ENCODE results near the gene UBR4. TPM values are rescaled to one million over a fixed set of nuclear protein-coding genes. Genes with fewer than 3 reads are reported as not detected.

Gene UBR4
- total and polyA plus RNA-seq, 3 experiments from 2014 or later, result 27.4 to 112 (median 110) TPM

DNA sequence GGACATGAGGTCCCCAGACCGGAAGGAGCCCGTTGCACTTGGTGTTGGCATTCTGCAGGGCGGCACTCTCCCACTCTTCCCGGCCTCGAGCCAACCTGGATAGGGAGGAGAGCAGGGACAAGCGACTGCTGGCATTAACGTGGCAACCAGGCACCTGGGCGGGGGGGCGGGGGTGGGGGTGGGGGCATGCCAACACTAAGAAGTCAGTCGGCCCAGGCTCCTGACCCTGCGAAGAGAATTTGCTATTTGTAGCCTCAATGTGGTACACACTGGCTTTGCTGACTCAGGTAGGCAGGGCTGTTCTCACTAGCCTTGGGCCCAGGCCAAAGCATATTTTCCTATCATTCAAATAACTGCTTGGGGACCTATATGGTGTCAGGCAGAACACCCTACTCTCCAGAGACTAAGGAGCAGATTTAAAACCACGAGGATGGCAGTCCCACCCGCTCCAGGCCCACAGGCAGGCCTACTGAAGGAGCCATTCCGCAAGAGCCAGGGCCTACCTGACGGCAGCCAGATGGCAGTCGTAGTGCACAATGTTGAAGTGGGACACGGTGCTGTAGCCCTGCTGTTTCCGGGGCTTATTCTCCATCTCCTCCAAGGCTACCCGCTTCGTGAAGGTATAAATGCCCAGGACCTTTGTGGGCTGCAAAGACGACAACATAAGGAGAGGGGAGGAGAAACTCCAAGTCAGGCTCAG, 123.7 kb downstream of the UBR4 start:
- Histone ChIP-seq H3K27me3 (ENCODE audit: insufficient read depth, low read length, poor library complexity, severe bottlenecking) (no peaks in the 10 kb centered on the region), H3K4me1 (ENCODE audit: insufficient read depth, low read length) (no peaks in the 10 kb centered on the region), H3K36me3 (ENCODE audit: insufficient read depth, low read length) (peaks cover 86% of the 10 kb centered on the region), H3K4me3 (ENCODE audit: low read length) (no peak overlapping the region), H3K27ac (ENCODE audit: low read depth, low read length) (no peak overlapping the region), H3K9me3 (ENCODE audit: low read length) (no peaks in the 10 kb centered on the region)
- no peak for DNase-seq
- POLR2A ChIA-PET, result no interaction called here
- H3K27ac Mint-ChIP-seq, result no peak overlapping the region
- H3K27me3 Mint-ChIP-seq, result no peaks in the 10 kb centered on the region
- CTCF ChIA-PET, result interaction anchor here (2.3 kb wide), 1 partner anchor 12 kb away, joined by 6 read pairs; no protein-coding TSS in a partner anchor
- H3K36me3 Mint-ChIP-seq, result peaks cover 22 to 98% (median 30%) of the 10 kb centered on the region in 3 donors
- H3K9me3 Mint-ChIP-seq, result no peaks in the 10 kb centered on the region
- no peaks in the 10 kb centered on the region for H3K4me1 Mint-ChIP-seq
- no peak overlapping the region for H3K4me3 Mint-ChIP-seq

DNA sequence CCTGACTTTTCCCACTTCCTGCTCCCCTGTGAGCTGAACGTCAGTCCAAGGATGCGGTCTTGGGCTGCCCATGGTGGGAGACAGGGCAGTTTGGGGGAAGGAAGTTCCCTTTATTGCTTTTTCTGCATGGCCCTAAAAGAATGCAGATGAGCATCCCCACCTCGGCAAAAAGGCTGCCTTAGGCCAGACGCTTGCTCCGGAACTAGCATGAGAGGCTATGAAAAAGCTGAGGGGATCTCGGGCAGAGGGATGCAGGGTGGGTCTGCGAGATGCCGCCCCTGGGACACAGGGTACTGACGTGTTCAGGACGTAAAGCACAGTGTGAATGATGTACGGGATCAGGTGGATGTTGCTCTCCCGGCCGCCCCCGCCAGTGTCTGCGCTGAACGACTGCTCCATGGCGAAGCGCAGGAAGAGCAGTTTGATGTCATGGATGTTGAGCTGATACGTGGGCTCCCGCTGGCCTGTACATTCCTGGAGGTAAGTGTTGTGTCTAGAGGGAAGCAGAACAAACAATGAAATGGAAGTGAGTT, 125.8 kb downstream of the UBR4 start:
- Histone ChIP-seq H3K27ac (ENCODE audit: low read depth, low read length) (no peak overlapping the region), H3K4me3 (ENCODE audit: low read length) (no peak overlapping the region), H3K27me3 (ENCODE audit: insufficient read depth, low read length, poor library complexity, severe bottlenecking) (no peaks in the 10 kb centered on the region), H3K4me1 (ENCODE audit: insufficient read depth, low read length) (no peaks in the 10 kb centered on the region), H3K9me3 (ENCODE audit: low read length) (no peaks in the 10 kb centered on the region), H3K36me3 (ENCODE audit: insufficient read depth, low read length) (peaks cover 87% of the 10 kb centered on the region)
- H3K4me1 Mint-ChIP-seq, result no peaks in the 10 kb centered on the region
- peaks cover 12 to 99% (median 26%) of the 10 kb centered on the region in 3 donors for H3K36me3 Mint-ChIP-seq
- ChIA-PET POLR2A (no interaction called here), CTCF (interaction anchor here (1.4 to 2.3 kb wide), 2 partner anchors 10 to 189 kb away, joined by 3 to 6 read pairs; no protein-coding TSS in a partner anchor)
- no peaks in the 10 kb centered on the region for H3K27me3 Mint-ChIP-seq
- H3K4me3 Mint-ChIP-seq, result no peak overlapping the region
- DNase-seq, result no peak
- no peak overlapping the region for H3K27ac Mint-ChIP-seq
- H3K9me3 Mint-ChIP-seq, result no peaks in the 10 kb centered on the region

- no peak for DNase-seq
- H3K4me1 ChIP-seq (ENCODE audit: insufficient read depth, low read length), result no peaks in the 10 kb centered on the region
- H3K36me3 Mint-ChIP-seq, result peaks cover 8 to 99% (median 20%) of the 10 kb centered on the region in 3 donors
- no peaks in the 10 kb centered on the region for H3K9me3 ChIP-seq (ENCODE audit: low read length)
- ChIA-PET POLR2A (no interaction called here), CTCF (no interaction called here)
- H3K27me3 Mint-ChIP-seq, result no peaks in the 10 kb centered on the region
- H3K4me1 Mint-ChIP-seq, result no peaks in the 10 kb centered on the region
- no peak overlapping the region for H3K27ac ChIP-seq (ENCODE audit: low read depth, low read length)
- H3K9me3 Mint-ChIP-seq, result no peaks in the 10 kb centered on the region
- no peak overlapping the region for H3K4me3 Mint-ChIP-seq
- H3K4me3 ChIP-seq (ENCODE audit: low read length), result no peak overlapping the region
- peaks cover 78% of the 10 kb centered on the region for H3K36me3 ChIP-seq (ENCODE audit: insufficient read depth, low read length)
- H3K27me3 ChIP-seq (ENCODE audit: insufficient read depth, low read length, poor library complexity, severe bottlenecking), result no peaks in the 10 kb centered on the region
- peak overlapping the region in 2 of 8 donors; percentile 24 to 37 for H3K27ac Mint-ChIP-seq
These were observed 127.0 kb downstream of the UBR4 start for GRCh38 chr1:19083081-19083480.

GRCh38 chr1:19081218-19081893, 128.7 kb downstream of the UBR4 start:
- DNase-seq, result peak in 1 of 5 donors; percentile 12
- Histone ChIP-seq H3K4me1 (ENCODE audit: insufficient read depth, low read length) (no peaks in the 10 kb centered on the region), H3K9me3 (ENCODE audit: low read length) (no peaks in the 10 kb centered on the region), H3K36me3 (ENCODE audit: insufficient read depth, low read length) (peaks cover 71% of the 10 kb centered on the region), H3K27ac (ENCODE audit: low read depth, low read length) (peak overlapping the region; percentile 34), H3K4me3 (ENCODE audit: low read length) (no peak overlapping the region), H3K27me3 (ENCODE audit: insufficient read depth, low read length, poor library complexity, severe bottlenecking) (no peaks in the 10 kb centered on the region)
- ChIA-PET POLR2A (no interaction called here), CTCF (no interaction called here)
- Mint-ChIP-seq H3K27me3 (no peaks in the 10 kb centered on the region), H3K9me3 (no peaks in the 10 kb centered on the region), H3K27ac (no peak overlapping the region), H3K4me3 (no peak overlapping the region), H3K36me3 (peaks cover 3 to 98% (median 26%) of the 10 kb centered on the region in 3 donors), H3K4me1 (no peaks in the 10 kb centered on the region)

- Mint-ChIP-seq H3K4me3 (no peak overlapping the region), H3K27ac (peak overlapping the region in 2 of 8 donors; percentile 14 to 50), H3K9me3 (no peaks in the 10 kb centered on the region), H3K4me1 (peaks cover 4 to 6% (median 5%) of the 10 kb centered on the region in 3 donors), H3K36me3 (peaks cover 3 to 99% (median 26%) of the 10 kb centered on the region in 3 donors), H3K27me3 (no peaks in the 10 kb centered on the region)
- CTCF ChIA-PET, result no interaction called here
- no peak overlapping the region for H3K4me3 ChIP-seq (ENCODE audit: low read length)
- DNase-seq, result no peak
- H3K9me3 ChIP-seq (ENCODE audit: low read length), result no peaks in the 10 kb centered on the region
- peaks cover 73% of the 10 kb centered on the region for H3K36me3 ChIP-seq (ENCODE audit: insufficient read depth, low read length)
- POLR2A ChIA-PET, result no interaction called here
- H3K27me3 ChIP-seq (ENCODE audit: insufficient read depth, low read length, poor library complexity, severe bottlenecking), result no peaks in the 10 kb centered on the region
- peaks cover 5% of the 10 kb centered on the region for H3K4me1 ChIP-seq (ENCODE audit: insufficient read depth, low read length)
- H3K27ac ChIP-seq (ENCODE audit: low read depth, low read length), result peak overlapping the region; percentile 34
These were observed 129.3 kb downstream of the UBR4 start for GRCh38 chr1:19080721-19081120.

- CTCF ChIA-PET, result no interaction called here
- peak overlapping the region in 1 of 8 donors; percentile 9 for H3K27ac Mint-ChIP-seq
These were observed 130.3 kb downstream of the UBR4 start for GRCh38 chr1:19079541-19080472.

DNA sequence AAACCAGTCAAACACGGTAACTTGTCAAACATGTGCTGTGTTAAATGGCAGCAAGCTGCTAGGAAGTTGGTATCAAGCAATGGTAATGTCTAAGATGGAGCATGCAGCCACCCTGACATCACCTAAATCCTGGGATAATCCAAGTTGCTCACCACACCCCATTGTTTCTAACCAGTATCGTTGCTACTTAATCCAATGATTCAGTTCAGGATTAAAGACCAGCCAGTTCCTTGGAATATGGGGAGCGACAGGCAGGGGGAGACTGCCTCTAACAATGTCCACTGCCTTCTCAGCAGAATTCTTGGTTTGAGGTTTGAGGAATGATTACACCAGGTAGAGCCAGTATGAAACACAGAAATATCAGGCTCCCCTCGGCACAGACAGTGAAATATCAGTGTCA, 131.5 kb downstream of the UBR4 start:
- POLR2A ChIA-PET, result no interaction called here
- H3K9me3 Mint-ChIP-seq, result no peaks in the 10 kb centered on the region
- no peak overlapping the region for H3K4me3 ChIP-seq (ENCODE audit: low read length)
- peaks cover 26 to 28% (median 27%) of the 10 kb centered on the region in 3 donors for H3K4me1 Mint-ChIP-seq
- no peaks in the 10 kb centered on the region for H3K27me3 Mint-ChIP-seq
- H3K36me3 ChIP-seq (ENCODE audit: insufficient read depth, low read length), result peaks cover 65% of the 10 kb centered on the region
- H3K36me3 Mint-ChIP-seq, result peaks cover 3 to 95% (median 27%) of the 10 kb centered on the region in 3 donors
- peaks cover 25% of the 10 kb centered on the region for H3K4me1 ChIP-seq (ENCODE audit: insufficient read depth, low read length)
- no peak overlapping the region for H3K27ac ChIP-seq (ENCODE audit: low read depth, low read length)
- no peak overlapping the region for H3K27ac Mint-ChIP-seq
- CTCF ChIA-PET, result interaction anchor here (1.3 kb wide), 1 partner anchor 172 kb away, joined by 3 read pairs; no protein-coding TSS in a partner anchor
- H3K4me3 Mint-ChIP-seq, result no peak overlapping the region
- no peaks in the 10 kb centered on the region for H3K9me3 ChIP-seq (ENCODE audit: low read length)
- no peaks in the 10 kb centered on the region for H3K27me3 ChIP-seq (ENCODE audit: insufficient read depth, low read length, poor library complexity, severe bottlenecking)
- DNase-seq, result no peak

More at GRCh38 chr1:19079541-19080472, 130.3 kb downstream of the UBR4 start:
- Mint-ChIP-seq H3K36me3 (peaks cover 3 to 97% (median 31%) of the 10 kb centered on the region in 3 donors), H3K4me3 (no peak overlapping the region), H3K4me1 (peaks cover 13 to 15% (median 14%) of the 10 kb centered on the region in 3 donors), H3K27me3 (no peaks in the 10 kb centered on the region), H3K9me3 (no peaks in the 10 kb centered on the region)
- H3K27ac ChIP-seq (ENCODE audit: low read depth, low read length), result no peak overlapping the region
- H3K27me3 ChIP-seq (ENCODE audit: insufficient read depth, low read length, poor library complexity, severe bottlenecking), result no peaks in the 10 kb centered on the region
- H3K4me3 ChIP-seq (ENCODE audit: low read length), result no peak overlapping the region
- POLR2A ChIA-PET, result no interaction called here
- peak in 1 of 5 donors; percentile 17 for DNase-seq
- peaks cover 14% of the 10 kb centered on the region for H3K4me1 ChIP-seq (ENCODE audit: insufficient read depth, low read length)
- H3K36me3 ChIP-seq (ENCODE audit: insufficient read depth, low read length), result peaks cover 75% of the 10 kb centered on the region
- H3K9me3 ChIP-seq (ENCODE audit: low read length), result no peaks in the 10 kb centered on the region
